Pancreas (tissue), 10 donors: ENCODE data around the gene CX3CL1. TPM values are rescaled to one million over a fixed set of nuclear protein-coding genes. Genes with fewer than 3 reads are reported as not detected.

Source experiments
- ATAC-seq, 4 donors: fragments of 200-7000 bp; cut with Tn5 transposase; one replicate each; pipeline versions ENCODE4 v1.8.0 to v1.9.1; 2020; ENCODE audit warnings: mild to moderate bottlenecking in 4 of 4, moderate library complexity in 4 of 4
- DNase-seq, 6 donors: peaks; one replicate each; pipeline ENCODE4 v3.0.0-alpha.2; 2020
- FAIRE-seq: peaks from 2 replicates; lab custom pipeline; 2012; peaks lifted over from hg19 to GRCh38; lab: Jason Lieb, UNC
- H3K27ac ChIP-seq, 4 donors: fragments of 200-600 bp; sonication (generic); 1 replicate in 3 of 4; 2 replicates in 1 of 4; pipeline versions ENCODE4 v1.5.0 to v1.8.0; 2020
- H3K27me3 ChIP-seq, 4 donors: fragments of 200-600 bp; one replicate each; pipeline ENCODE4 v1.8.0; 2021
- H3K36me3 ChIP-seq, 3 donors: fragments of 200-600 bp; sonication (generic) in 1 of 3; one replicate each; pipeline versions ENCODE4 v1.5.0 to v1.8.0; 2020 to 2021
- H3K4me1 ChIP-seq, 3 donors: fragments of 200-600 bp; one replicate each; pipeline ENCODE4 v1.8.0; 2021
- H3K4me3 ChIP-seq, 4 donors: fragments of 200-600 bp; sonication (generic) in 2 of 4; one replicate each; pipeline versions ENCODE4 v1.5.0 to v1.8.0; 2020 to 2021
- H3K9me3 ChIP-seq, 4 donors: fragments of 200-600 bp; one replicate each; pipeline ENCODE4 v1.8.0; 2021
- WGBS, 2 donors: extraction: QIAGEN DNeasy Blood & Tissue Kit; methylation state at CpG; one replicate each; pipeline ENCODE4 v1.1.7; 2013; 5-methylcytosine and 5-hydroxymethylcytosine counted together
- intact Hi-C, 3 donors: fragments of 100-400 bp; cut with DNase I; formaldehyde crosslinking; loops; one replicate each; pipeline versions ENCODE4 v1.11.1 to v1.14.2; 2022
- polyA plus RNA-seq, 2 donors: library from polyadenylated mRNA; stranded (reverse); fragments of 200-250 nt; gene quantifications; one replicate each; pipeline ENCODE4 v1.2.3, GENCODE V29; 2013
- total RNA-seq, 6 donors: library from RNA; stranded (reverse); fragmentation: NEBNext Ultra II Directional in 4 of 6; extraction: Animal tissue kit (Norgen Biotek cat#: 25700) in 4 of 6; gene quantifications; one replicate each; pipeline versions ENCODE4 v1.2.1 to v1.2.4, GENCODE V29; 2021 to 2023
- TF ChIP-seq, protein P1 (sequence below), 4 donors: fragments of 200-600 bp; sonication (generic) in 3 of 4; IDR thresholded peaks; one replicate each; pipeline versions ENCODE4 v1.5.0 to v1.8.0; 2021; ENCODE audit warnings: antibody characterized with exemption in 4 of 4
- donor health status: healthy with polysubstance abuse.
- donor health status: DM: no; HTN: no; CAD: no; lungs with moderate emphysema.
- donor health status: DM: no; HTN: no; CAD: no.
- donor health status: control.
- donor health status: control.
- donor health status: Bipolar disorder and iron deficiency.
- donor health status: DM: yes; HTN: yes; CAD: no.
- donor health status: DM: no; HTN: no; CAD: no.
- donor health status: DM: no; HTN: no; CAD: no.
- donor health status: DM: yes; HTN: yes; CAD: no.

The CX3CL1 gene
- total and polyA plus RNA-seq, 8 donors, result 4.6 to 21.3 (median 7.4) TPM

DNA sequence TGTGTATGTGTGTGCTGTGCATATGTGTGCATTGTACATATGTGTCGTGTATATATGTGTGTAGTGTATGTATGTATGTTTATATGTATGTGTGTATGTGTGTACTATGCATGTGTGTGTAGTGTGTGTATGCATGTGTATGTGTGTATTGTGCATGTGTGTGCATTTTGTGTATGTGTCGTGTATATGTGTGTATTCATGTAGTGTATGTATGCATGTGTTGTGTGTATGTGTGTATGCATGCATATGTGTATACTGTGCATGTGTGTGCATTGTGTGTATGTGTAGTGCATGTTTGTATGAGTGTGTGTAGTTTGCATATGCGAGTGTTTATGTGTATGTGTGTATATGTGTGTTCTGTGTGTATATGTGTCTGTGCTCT is 16.8 kb downstream of the CX3CL1 start:
- FAIRE-seq (no peak), ATAC-seq (no peak), DNase-seq (no peak)
- intact Hi-C loops, result no loop called here
- Histone ChIP-seq H3K4me1 (peaks cover 0 to 2% (median 0%) of the 10 kb centered on the region in 3 donors), H3K27ac (no peak overlapping the region), H3K9me3 (no peaks in the 10 kb centered on the region), H3K27me3 (no peaks in the 10 kb centered on the region), H3K36me3 (no peaks in the 10 kb centered on the region), H3K4me3 (no peak overlapping the region)
- WGBS, 2 donors, result 72 to 81% methylated on average over 3 of the region's 3 CpGs
- TF ChIP-seq, protein P1, sequence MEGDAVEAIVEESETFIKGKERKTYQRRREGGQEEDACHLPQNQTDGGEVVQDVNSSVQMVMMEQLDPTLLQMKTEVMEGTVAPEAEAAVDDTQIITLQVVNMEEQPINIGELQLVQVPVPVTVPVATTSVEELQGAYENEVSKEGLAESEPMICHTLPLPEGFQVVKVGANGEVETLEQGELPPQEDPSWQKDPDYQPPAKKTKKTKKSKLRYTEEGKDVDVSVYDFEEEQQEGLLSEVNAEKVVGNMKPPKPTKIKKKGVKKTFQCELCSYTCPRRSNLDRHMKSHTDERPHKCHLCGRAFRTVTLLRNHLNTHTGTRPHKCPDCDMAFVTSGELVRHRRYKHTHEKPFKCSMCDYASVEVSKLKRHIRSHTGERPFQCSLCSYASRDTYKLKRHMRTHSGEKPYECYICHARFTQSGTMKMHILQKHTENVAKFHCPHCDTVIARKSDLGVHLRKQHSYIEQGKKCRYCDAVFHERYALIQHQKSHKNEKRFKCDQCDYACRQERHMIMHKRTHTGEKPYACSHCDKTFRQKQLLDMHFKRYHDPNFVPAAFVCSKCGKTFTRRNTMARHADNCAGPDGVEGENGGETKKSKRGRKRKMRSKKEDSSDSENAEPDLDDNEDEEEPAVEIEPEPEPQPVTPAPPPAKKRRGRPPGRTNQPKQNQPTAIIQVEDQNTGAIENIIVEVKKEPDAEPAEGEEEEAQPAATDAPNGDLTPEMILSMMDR (IDR thresholded peaks at IDR 0.05), result no peak

DNA sequence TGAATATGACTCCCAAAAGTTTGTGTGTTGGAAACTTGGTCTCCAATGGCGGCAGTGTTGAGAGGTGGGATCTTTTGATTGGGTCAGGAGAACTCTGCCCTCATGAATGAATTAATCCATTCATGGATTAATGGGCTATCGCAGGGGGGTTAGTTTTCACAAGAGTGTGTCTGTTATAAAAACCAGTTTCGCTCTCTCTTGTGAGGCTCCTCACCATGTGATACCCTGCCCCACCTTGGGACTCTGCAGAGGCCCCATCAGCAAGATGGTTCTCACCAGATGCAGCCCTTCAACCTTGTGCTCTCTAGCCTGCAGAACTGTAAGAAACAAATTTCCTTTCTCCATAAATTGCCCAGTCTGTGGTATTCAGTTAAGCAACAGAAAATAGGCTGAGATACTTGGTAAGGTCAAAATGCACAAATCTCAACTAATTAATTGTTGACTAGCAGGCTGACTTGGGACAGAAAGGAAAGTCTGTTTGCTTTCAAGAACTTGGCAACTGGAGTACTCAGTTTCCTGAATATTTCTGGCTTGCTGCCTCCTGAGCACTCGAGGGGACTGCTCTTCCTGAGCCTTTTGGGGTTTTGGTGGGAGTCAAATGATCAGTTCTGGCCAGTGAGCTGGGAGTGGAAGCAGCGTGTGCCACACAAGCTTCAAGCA is 18.5 kb downstream of the CX3CL1 start:
- DNase-seq (no peak), FAIRE-seq (no peak), ATAC-seq (no peak)
- intact Hi-C loops, result no loop called here
- Histone ChIP-seq H3K4me3 (no peak overlapping the region), H3K4me1 (peaks cover 0 to 2% (median 0%) of the 10 kb centered on the region in 3 donors), H3K36me3 (no peaks in the 10 kb centered on the region), H3K27me3 (no peaks in the 10 kb centered on the region), H3K9me3 (no peaks in the 10 kb centered on the region), H3K27ac (peak overlapping the region in 1 of 4 donors; percentile 19)
- TF ChIP-seq, protein P1 (IDR thresholded peaks at IDR 0.05), result no peak
- WGBS, 2 donors, result 65 to 66% methylated on average over 5 of the region's 5 CpGs

DNA sequence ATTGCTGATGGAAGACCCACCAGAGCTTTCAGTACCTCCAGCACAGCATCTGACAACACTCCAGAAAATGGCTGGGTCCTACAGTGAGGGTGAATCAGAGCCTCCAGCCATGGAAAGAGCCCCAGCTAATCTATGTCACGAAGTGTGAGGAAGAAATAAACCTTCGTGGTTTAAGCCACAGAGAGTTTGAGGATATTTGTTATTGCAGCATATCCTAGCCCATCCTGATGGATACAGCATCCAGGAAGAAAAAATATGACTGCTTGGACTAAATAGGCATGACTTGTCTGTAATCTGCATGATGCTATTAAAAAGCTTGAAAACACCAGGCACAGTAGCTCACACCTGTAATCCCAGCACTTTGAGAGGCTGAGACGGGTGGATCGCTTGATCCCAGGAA is 19.0 kb downstream of the CX3CL1 start:
- H3K27ac ChIP-seq, result no peak overlapping the region
- no peaks in the 10 kb centered on the region for H3K36me3 ChIP-seq
- H3K4me3 ChIP-seq, result no peak overlapping the region
- intact Hi-C loops, result no loop called here
- H3K9me3 ChIP-seq, result no peaks in the 10 kb centered on the region
- FAIRE-seq, result no peak
- TF ChIP-seq, protein P1 (IDR thresholded peaks at IDR 0.05), result no peak
- ATAC-seq, result no peak
- WGBS, 2 donors, result 81 to 86% methylated on average over 4 of the region's 4 CpGs
- H3K4me1 ChIP-seq, result peaks cover 0 to 2% (median 0%) of the 10 kb centered on the region in 3 donors
- no peaks in the 10 kb centered on the region for H3K27me3 ChIP-seq
- DNase-seq, result no peak

DNA sequence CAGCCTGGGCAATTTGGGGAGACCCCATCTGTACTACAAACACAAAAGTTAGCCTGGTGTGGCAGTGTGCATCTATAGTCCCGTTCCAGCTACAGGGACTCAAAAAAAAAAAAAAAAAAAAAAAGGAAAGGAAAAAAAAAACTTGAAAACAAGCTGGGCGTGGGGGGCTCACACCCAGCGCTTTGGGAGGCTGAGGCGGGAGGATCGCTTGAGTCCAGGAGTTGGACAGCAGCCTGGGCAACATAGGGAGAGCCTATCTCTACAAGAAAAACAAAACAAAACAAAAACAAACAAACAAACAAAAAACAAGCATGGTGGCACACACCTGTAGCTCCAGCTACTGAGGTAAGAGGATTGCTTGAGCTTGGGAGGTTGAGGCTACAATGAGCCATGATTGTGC is 19.4 kb downstream of the CX3CL1 start:
- no peaks in the 10 kb centered on the region for H3K9me3 ChIP-seq
- intact Hi-C loops, result no loop called here
- no peak overlapping the region for H3K4me3 ChIP-seq
- 88 to 89% methylated on average over 5 of the region's 5 CpGs for WGBS, 2 donors
- peaks cover 0 to 2% (median 0%) of the 10 kb centered on the region in 3 donors for H3K4me1 ChIP-seq
- no peak for ATAC-seq
- FAIRE-seq, result no peak
- H3K36me3 ChIP-seq, result no peaks in the 10 kb centered on the region
- H3K27ac ChIP-seq, result peak overlapping the region in 1 of 4 donors; percentile 67
- H3K27me3 ChIP-seq, result no peaks in the 10 kb centered on the region
- no peak for DNase-seq
- TF ChIP-seq, protein P1 (IDR thresholded peaks at IDR 0.05), result no peak

DNA sequence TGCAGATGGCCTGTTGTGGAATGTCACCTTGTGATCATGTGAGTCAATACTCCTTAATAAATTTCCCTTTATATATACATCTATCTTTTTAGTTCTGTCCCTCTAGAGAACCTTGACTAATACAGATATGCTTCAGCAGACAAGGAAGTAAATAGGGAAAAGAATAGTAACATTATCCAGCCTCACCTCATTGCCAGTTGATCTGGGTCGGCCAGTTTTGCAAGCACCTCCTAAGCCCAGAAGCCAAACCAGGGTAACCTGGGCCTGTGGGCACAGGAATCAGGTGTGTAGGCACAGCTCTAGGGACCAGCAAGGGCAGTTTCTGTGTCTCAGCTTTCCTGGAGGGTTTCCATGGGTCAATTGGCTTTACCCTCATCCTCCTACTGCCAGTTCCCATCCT is 20.4 kb downstream of the CX3CL1 start:
- TF ChIP-seq, protein P1 (IDR thresholded peaks at IDR 0.05), result no peak
- FAIRE-seq, result no peak
- H3K27me3 ChIP-seq, result no peaks in the 10 kb centered on the region
- H3K4me1 ChIP-seq, result peaks cover 0 to 2% (median 0%) of the 10 kb centered on the region in 3 donors
- no peaks in the 10 kb centered on the region for H3K36me3 ChIP-seq
- no peak overlapping the region for H3K4me3 ChIP-seq
- 40 to 44% methylated on average over 1 of the region's 1 CpG for WGBS, 2 donors
- ATAC-seq, result peak; percentile 28 to 83 (median 72)
- no peaks in the 10 kb centered on the region for H3K9me3 ChIP-seq
- no peak for DNase-seq
- peak overlapping the region in 2 of 4 donors; percentile 62 to 67 for H3K27ac ChIP-seq
- intact Hi-C loops, result no loop called here
